Esophagus muscularis mucosa (tissue), 3 donors: Measurements from ENCODE around the gene CD47.

Experiments
- CTCF ChIP-seq, 3 experiments: fragments of 200-600 bp in 2 of 3; fragments of 450-650 bp in 1 of 3; sonication (generic) in 2 of 3; IDR thresholded peaks; one replicate each; pipeline ENCODE4 v1.5.1; 2017 to 2019; ENCODE audit warnings: antibody characterized with exemption in 3 of 3, mild to moderate bottlenecking in 2 of 3, moderate library complexity in 1 of 3
- POLR2AphosphoS5 ChIP-seq, 2 donors: sonication (generic); formaldehyde crosslinking; IDR thresholded peaks; one replicate each; pipeline ENCODE4 v1.6.1; 2017; ENCODE audit warnings: antibody characterized with exemption in 2 of 2

GRCh38 chr3:108099679-108100428, 9.0 kb upstream of the CD47 start:
- TF ChIP-seq CTCF (IDR thresholded peaks at IDR 0.05) (no peak), POLR2AphosphoS5 (IDR thresholded peaks at IDR 0.05) (no peak)
